Stimulated activated naive CD8-positive, alpha-beta T cell treated with anti-CD3 and anti-CD28 coated beads, Interleukin-15, amount 100 ng/mL, for 72 hours (primary cell): ENCODE measurements around the gene OMA1.
"Not testable (repeated sequence)": the region's sequence is repeated elsewhere in the genome, so short reads cannot be mapped to it uniquely, and the experiment has no call there.

Experiments
- ATAC-seq: fragments of 150-1000 bp; cut with Tn5 transposase; 2 replicates; pipeline ENCODE4 v1.10.0; 2021; ENCODE audit warnings: mild to moderate bottlenecking, moderate library complexity
- DNase-seq, 2 donors: peaks; one replicate each; pipeline ENCODE4 v3.0.0; 2021 to 2022
- H3K27ac Mint-ChIP-seq, 2 donors: one replicate each; pipeline ENCODE4 v1.8.0; 2022; ENCODE audit warnings: mild to moderate bottlenecking in 2 of 2, mixed read lengths in 2 of 2, moderate library complexity in 2 of 2
- H3K27me3 Mint-ChIP-seq: one replicate; pipeline ENCODE4 v1.8.0; 2022; ENCODE audit warnings: mixed read lengths
- H3K4me1 Mint-ChIP-seq: one replicate; pipeline ENCODE4 v1.8.0; 2022; ENCODE audit warnings: mild to moderate bottlenecking, mixed read lengths
- H3K4me3 Mint-ChIP-seq, 2 donors: one replicate each; pipeline ENCODE4 v1.8.0; 2022; ENCODE audit warnings: mild to moderate bottlenecking in 2 of 2, mixed read lengths in 2 of 2, moderate library complexity in 1 of 2
- H3K9me3 Mint-ChIP-seq, 2 donors: one replicate each; pipeline ENCODE4 v1.8.0; 2022; ENCODE audit warnings: mixed read lengths in 2 of 2

OMA1 gene

GRCh38 chr1:58577654-58578030, 31.1 kb upstream of the OMA1 start:
- peaks cover 46% of the 10 kb centered on the region for H3K4me1 Mint-ChIP-seq
- H3K27me3 Mint-ChIP-seq: peaks cover 71% of the 10 kb centered on the region
- ATAC-seq (no peak), DNase-seq (no peak)
- peak overlapping the region; percentile 57 to 76 for H3K4me3 Mint-ChIP-seq
- no peaks in the 10 kb centered on the region for H3K9me3 Mint-ChIP-seq
- no peak overlapping the region for H3K27ac Mint-ChIP-seq

- DNase-seq (no peak), ATAC-seq (no peak)
- peaks cover 77% of the 10 kb centered on the region for H3K27me3 Mint-ChIP-seq
- peak within 1 kb of the TSS in 1 of 2 donors; percentile 19 for H3K27ac Mint-ChIP-seq
- peak within 1 kb of the TSS; percentile 80 to 91 for H3K4me3 Mint-ChIP-seq
- no peaks in the 10 kb centered on the region for H3K9me3 Mint-ChIP-seq
- H3K4me1 Mint-ChIP-seq: peaks cover 47% of the 10 kb centered on the region
Observed at GRCh38 chr1:58576727-58577653, 30.5 kb upstream of the OMA1 start, which contains the start of gene TACSTD2. Gene TACSTD2 (minus strand): TSS chr1:58577252. CDS start chr1:58577156, 96 bp downstream.

- H3K27ac Mint-ChIP-seq: peak overlapping the region in 1 of 2 donors; percentile 19
- no peak for ATAC-seq
- H3K9me3 Mint-ChIP-seq: no peaks in the 10 kb centered on the region
- H3K27me3 Mint-ChIP-seq: peaks cover 84% of the 10 kb centered on the region
- peak overlapping the region; percentile 80 to 91 for H3K4me3 Mint-ChIP-seq
- DNase-seq: peak in 1 of 2 donors; percentile 17
- H3K4me1 Mint-ChIP-seq: peaks cover 47% of the 10 kb centered on the region
Observed at GRCh38 chr1:58576325-58576726, 29.8 kb upstream of the OMA1 start.

- Mint-ChIP-seq H3K27ac (peak overlapping the region in 1 of 2 donors; percentile 19), H3K9me3 (no peaks in the 10 kb centered on the region), H3K4me1 (peaks cover 47% of the 10 kb centered on the region), H3K27me3 (peaks cover 90% of the 10 kb centered on the region), H3K4me3 (peak overlapping the region; percentile 80 to 91)
- ATAC-seq (no peak), DNase-seq (no peak)
Observed at GRCh38 chr1:58575551-58576324, 29.2 kb upstream of the OMA1 start.

GRCh38 chr1:58574816-58575215, 28.3 kb upstream of the OMA1 start:
- H3K4me3 Mint-ChIP-seq: no peak overlapping the region
- H3K27me3 Mint-ChIP-seq: peaks cover 94% of the 10 kb centered on the region

GRCh38 chr1:58573705-58574591, 27.4 kb upstream of the OMA1 start:
- H3K27ac Mint-ChIP-seq: peak overlapping the region in 1 of 2 donors; percentile 29
- ATAC-seq (peak; percentile 97), DNase-seq (peak; percentile 29 to 64)
- peaks cover 47% of the 10 kb centered on the region for H3K4me1 Mint-ChIP-seq
- no peak overlapping the region for H3K4me3 Mint-ChIP-seq
- no peaks in the 10 kb centered on the region for H3K9me3 Mint-ChIP-seq
- H3K27me3 Mint-ChIP-seq: peaks cover 94% of the 10 kb centered on the region

More at GRCh38 chr1:58574816-58575215, 28.3 kb upstream of the OMA1 start:
- Mint-ChIP-seq H3K27ac (no peak overlapping the region), H3K9me3 (no peaks in the 10 kb centered on the region), H3K4me1 (peaks cover 47% of the 10 kb centered on the region)
- DNase-seq (no peak), ATAC-seq (no peak)

GRCh38 chr1:58573138-58573537, 26.6 kb upstream of the OMA1 start:
- Mint-ChIP-seq H3K4me3 (no peak overlapping the region), H3K9me3 (no peaks in the 10 kb centered on the region), H3K27ac (peak overlapping the region in 1 of 2 donors; percentile 7), H3K27me3 (peaks cover 96% of the 10 kb centered on the region), H3K4me1 (peaks cover 43% of the 10 kb centered on the region)
- no peak for ATAC-seq
- no peak for DNase-seq

GRCh38 chr1:58572690-58573089, 26.2 kb upstream of the OMA1 start:
- Mint-ChIP-seq H3K27me3 (peaks cover 93% of the 10 kb centered on the region), H3K9me3 (no peaks in the 10 kb centered on the region), H3K4me3 (no peak overlapping the region), H3K27ac (peak overlapping the region in 1 of 2 donors; percentile 7), H3K4me1 (peaks cover 39% of the 10 kb centered on the region)
- no peak for ATAC-seq
- no peak for DNase-seq

- Mint-ChIP-seq H3K27me3 (peaks cover 87% of the 10 kb centered on the region), H3K4me3 (no peak overlapping the region), H3K27ac (no peak overlapping the region)
Observed at GRCh38 chr1:58571616-58572015, 25.1 kb upstream of the OMA1 start.

GRCh38 chr1:58570817-58571216, 24.3 kb upstream of the OMA1 start:
- DNase-seq (no peak), ATAC-seq (no peak)
- Mint-ChIP-seq H3K4me1 (peaks cover 24% of the 10 kb centered on the region), H3K4me3 (no peak overlapping the region), H3K27ac (no peak overlapping the region), H3K27me3 (peaks cover 83% of the 10 kb centered on the region), H3K9me3 (no peaks in the 10 kb centered on the region)

More at GRCh38 chr1:58571616-58572015, 25.1 kb upstream of the OMA1 start:
- DNase-seq: no peak
- H3K4me1 Mint-ChIP-seq: peaks cover 32% of the 10 kb centered on the region
- no peak for ATAC-seq
- no peaks in the 10 kb centered on the region for H3K9me3 Mint-ChIP-seq

GRCh38 chr1:58570094-58570493, 23.6 kb upstream of the OMA1 start:
- H3K27me3 Mint-ChIP-seq: peaks cover 83% of the 10 kb centered on the region
- no peak overlapping the region for H3K4me3 Mint-ChIP-seq
- DNase-seq: no peak
- ATAC-seq: no peak
- peaks cover 19% of the 10 kb centered on the region for H3K4me1 Mint-ChIP-seq
- H3K27ac Mint-ChIP-seq: no peak overlapping the region
- no peaks in the 10 kb centered on the region for H3K9me3 Mint-ChIP-seq

GRCh38 chr1:58568911-58569310, 22.4 kb upstream of the OMA1 start:
- Mint-ChIP-seq H3K4me1 (peaks cover 14% of the 10 kb centered on the region), H3K27me3 (peaks cover 75% of the 10 kb centered on the region), H3K4me3 (no peak overlapping the region), H3K9me3 (no peaks in the 10 kb centered on the region), H3K27ac (no peak overlapping the region)
- DNase-seq (no peak), ATAC-seq (no peak)

GRCh38 chr1:58568271-58568860, 21.8 kb upstream of the OMA1 start:
- no peak for ATAC-seq
- H3K4me3 Mint-ChIP-seq: no peak overlapping the region
- no peak overlapping the region for H3K27ac Mint-ChIP-seq
- H3K4me1 Mint-ChIP-seq: peaks cover 8% of the 10 kb centered on the region
- no peaks in the 10 kb centered on the region for H3K9me3 Mint-ChIP-seq
- DNase-seq: no peak
- peaks cover 76% of the 10 kb centered on the region for H3K27me3 Mint-ChIP-seq

GRCh38 chr1:58566339-58566738, 19.8 kb upstream of the OMA1 start:
- peaks cover 76% of the 10 kb centered on the region for H3K27me3 Mint-ChIP-seq
- DNase-seq: no peak
- no peak for ATAC-seq

GRCh38 chr1:58563715-58564114, 17.2 kb upstream of the OMA1 start:
- not testable (repeated sequence) for H3K9me3 Mint-ChIP-seq, H3K27ac Mint-ChIP-seq, H3K4me3 Mint-ChIP-seq, ATAC-seq, DNase-seq, H3K4me1 Mint-ChIP-seq
- peaks cover 54% of the 10 kb centered on the region for H3K27me3 Mint-ChIP-seq

More at GRCh38 chr1:58566339-58566738, 19.8 kb upstream of the OMA1 start:
- H3K4me3 Mint-ChIP-seq: no peak overlapping the region
- H3K4me1 Mint-ChIP-seq: no peaks in the 10 kb centered on the region
- no peaks in the 10 kb centered on the region for H3K9me3 Mint-ChIP-seq
- H3K27ac Mint-ChIP-seq: no peak overlapping the region
